GM12864 (cell line): ENCODE measurements around the gene ENTPD5.

Experiments used
- DNase-seq: peaks from one replicate; pipeline ENCODE4 v3.0.0-alpha.2; 2011; ENCODE audit warnings: low read depth
- H3K4me3 ChIP-seq: 2 replicates; pipeline ENCODE4 v1.5.1; 2011; ENCODE audit warnings: mild to moderate bottlenecking, low read depth, low read length, control low read depth
- CTCF ChIP-seq: IDR thresholded peaks from 2 replicates; pipeline ENCODE4 v1.5.1; 2011; ENCODE audit warnings: low read depth, mild to moderate bottlenecking, moderate library complexity, low read length, control low read depth, inconsistent platforms; ENCODE audit errors: missing control alignments

The ENTPD5 gene

GRCh38 chr14:74048281-74048680 lies 29.2 kb upstream of the ENTPD5 start:
- H3K4me3 ChIP-seq, result no peak overlapping the region
- no peak for DNase-seq
- no peak for TF ChIP-seq CTCF

GRCh38 chr14:74045522-74045921 lies 26.4 kb upstream of the ENTPD5 start:
- TF ChIP-seq CTCF, result no peak
- no peak for DNase-seq
- no peak overlapping the region for H3K4me3 ChIP-seq

GRCh38 chr14:74042296-74042695 lies 23.2 kb upstream of the ENTPD5 start:
- no peak for DNase-seq
- no peak for TF ChIP-seq CTCF
- no peak overlapping the region for H3K4me3 ChIP-seq

GRCh38 chr14:74038020-74038859 lies 19.2 kb upstream of the ENTPD5 start:
- DNase-seq, result no peak
- TF ChIP-seq CTCF, result peak; percentile 42

GRCh38 chr14:74035556-74035955 lies 16.5 kb upstream of the ENTPD5 start:
- TF ChIP-seq CTCF, result no peak
- H3K4me3 ChIP-seq, result no peak overlapping the region
- DNase-seq, result no peak

More at GRCh38 chr14:74038020-74038859, 19.2 kb upstream of the ENTPD5 start:
- H3K4me3 ChIP-seq, result no peak overlapping the region

- no peak for DNase-seq
- no peak overlapping the region for H3K4me3 ChIP-seq
- no peak for TF ChIP-seq CTCF
These were observed 15.5 kb upstream of the ENTPD5 start for GRCh38 chr14:74034572-74034971.

- TF ChIP-seq CTCF, result no peak
- H3K4me3 ChIP-seq, result no peak overlapping the region
- DNase-seq, result no peak
These were observed 10.0 kb upstream of the ENTPD5 start for GRCh38 chr14:74029136-74029535.
